HG03025 (cell line): ENCODE data around the gene KRT75.

Experiments used
- ATAC-seq: cut with Tn5 transposase; IDR thresholded peaks from one replicate; pipeline ENCODE4 v1.9.1; 2021; ENCODE audit warnings: mild to moderate bottlenecking, moderate library complexity; ENCODE audit not compliant: unreplicated experiment, low FRiP score

The KRT75 gene

DNA sequence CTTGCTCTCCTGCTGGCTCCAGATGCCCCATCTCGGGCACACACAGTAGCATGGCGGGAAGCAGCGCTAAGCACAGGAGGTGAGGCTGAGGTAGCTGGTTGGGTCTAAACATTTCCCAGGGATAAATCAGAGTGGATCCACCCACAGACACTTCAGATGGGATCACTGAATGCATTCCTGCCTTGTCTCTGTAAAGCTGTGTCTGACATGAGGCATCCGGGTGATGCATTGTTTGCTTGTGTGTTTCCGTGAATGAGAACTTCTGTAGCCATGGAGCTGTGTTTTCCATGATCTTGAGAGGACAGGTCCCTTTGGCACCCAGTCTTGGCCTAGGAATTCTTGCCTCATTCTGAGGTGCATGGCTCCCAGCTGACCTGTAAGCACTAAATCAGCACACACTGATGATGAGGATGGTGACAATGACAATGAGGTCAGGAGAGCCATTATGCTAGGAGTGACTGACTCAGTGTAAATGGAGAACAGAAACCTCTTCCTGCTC, 6.7 kb upstream of the KRT75 start:
- ATAC-seq, result no peak

DNA sequence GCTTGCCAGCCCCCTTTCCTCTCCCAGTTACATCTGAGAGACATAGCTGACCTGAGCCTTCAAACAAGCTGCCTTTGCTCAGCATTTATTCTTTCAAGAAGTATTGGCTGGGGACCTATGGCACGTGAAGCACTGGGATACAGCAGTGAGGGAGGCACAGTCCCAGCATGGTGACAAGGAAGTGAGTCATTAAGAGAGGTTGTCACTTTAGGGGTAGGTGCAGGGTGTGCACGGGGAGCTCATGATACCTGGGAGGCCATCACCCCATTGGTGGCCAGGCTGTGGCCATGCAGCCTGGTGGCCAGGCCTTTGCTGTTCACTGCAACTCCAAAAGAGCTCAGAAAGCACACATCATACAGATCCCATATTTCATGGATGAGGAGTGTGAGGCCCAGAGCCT, 5.7 kb upstream of the KRT75 start:
- ATAC-seq, result no peak

- no peak for ATAC-seq
Measured at GRCh38 chr12:52439420-52439819, 5.2 kb upstream of the KRT75 start.

GRCh38 chr12:52438305-52439301, 4.4 kb upstream of the KRT75 start:
- no peak for ATAC-seq

DNA sequence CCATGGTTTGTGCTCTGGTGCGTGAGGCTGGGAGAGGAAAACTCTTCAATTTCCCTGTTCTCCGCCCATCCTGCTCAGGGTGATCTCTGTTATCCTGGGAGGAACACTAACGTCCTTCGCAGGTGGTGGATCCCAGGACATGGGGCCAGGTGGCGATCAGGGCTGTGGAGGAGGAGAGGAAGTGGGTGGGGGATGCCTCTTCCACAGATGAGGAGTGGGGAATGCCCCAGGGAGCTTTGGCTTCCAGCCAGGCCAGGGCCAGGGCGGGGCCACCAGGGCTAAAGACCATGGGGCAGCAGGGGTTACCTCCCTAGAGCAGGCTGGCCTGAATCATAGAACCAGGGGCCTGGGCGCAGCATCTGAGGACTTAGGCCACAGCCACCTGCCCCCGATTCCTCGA, 3.3 kb upstream of the KRT75 start:
- no peak for ATAC-seq

DNA sequence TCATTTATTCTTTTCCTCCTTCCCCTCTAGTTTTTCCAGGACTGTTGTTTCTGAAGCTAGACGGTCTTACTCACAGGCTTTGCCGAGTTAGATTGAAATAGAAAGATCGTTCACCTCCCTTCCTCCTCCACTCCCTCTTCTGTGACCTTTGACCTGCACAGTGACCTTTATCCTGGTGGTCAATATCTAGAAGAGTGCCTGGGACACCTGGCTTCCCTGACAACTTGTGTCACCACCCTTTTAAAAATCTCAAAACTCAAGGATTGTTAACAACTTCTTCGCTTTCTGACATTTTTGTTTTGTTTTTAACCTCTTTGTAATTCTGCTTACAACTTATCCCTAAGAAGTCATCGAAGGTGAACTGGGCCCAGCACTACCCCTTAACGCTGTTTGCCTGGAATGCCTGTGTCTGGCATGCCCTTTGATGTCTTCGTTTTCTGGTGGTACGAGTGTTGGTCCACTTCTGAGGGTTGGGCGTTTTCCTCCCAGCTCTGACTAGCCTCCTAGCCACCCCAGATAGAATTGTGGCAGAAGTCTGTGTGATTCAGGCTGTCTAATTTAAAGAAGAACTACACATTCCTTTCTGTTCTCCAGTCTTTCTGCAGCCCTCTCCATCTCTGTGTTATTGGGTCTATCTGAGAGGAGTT, 2.8 kb upstream of the KRT75 start:
- no peak for ATAC-seq

GRCh38 chr12:52436000-52436827, 2.0 kb upstream of the KRT75 start:
- no peak for ATAC-seq

- ATAC-seq, result no peak
Measured at GRCh38 chr12:52435659-52435999, 1.5 kb upstream of the KRT75 start.

DNA sequence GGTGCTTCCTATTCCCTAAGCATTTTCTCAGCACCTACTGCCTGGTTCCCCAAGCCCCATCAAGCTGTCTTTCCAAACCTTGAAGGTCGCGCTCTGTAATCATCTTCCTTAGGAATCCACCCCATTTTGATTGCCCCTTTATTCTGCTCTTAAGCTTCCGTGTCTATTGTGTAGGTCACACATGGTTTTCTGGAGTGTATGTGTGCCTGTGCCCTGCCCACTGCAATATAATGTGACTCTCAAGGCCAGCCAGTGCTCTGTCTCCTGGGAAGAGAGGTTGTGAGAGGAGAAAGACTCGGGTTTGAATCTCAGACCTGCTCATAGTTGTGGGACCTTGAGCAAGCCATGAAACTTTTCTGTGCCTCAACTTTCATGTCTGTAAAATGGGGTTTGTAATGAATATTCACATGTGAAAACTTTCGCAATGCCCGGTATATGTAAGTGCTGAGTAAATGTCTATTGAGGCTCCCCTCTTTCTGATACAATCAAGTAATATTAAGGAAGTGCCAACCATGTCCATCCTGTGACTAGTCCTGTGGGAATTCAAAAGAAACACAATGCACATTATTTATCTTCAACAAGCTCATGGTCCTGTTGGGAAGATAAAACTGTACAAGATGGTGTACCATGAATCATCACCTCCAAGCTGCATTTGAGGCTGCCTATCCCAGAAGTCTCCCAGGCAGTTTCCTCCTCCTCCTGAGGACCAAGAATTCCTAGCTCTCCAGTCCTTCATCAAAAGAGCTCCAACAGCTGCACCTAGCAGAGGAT, 774 bp upstream of the KRT75 start:
- ATAC-seq, result no peak

- ATAC-seq, result no peak
Measured at GRCh38 chr12:52433501-52434080, 580 bp downstream of the KRT75 start.

DNA sequence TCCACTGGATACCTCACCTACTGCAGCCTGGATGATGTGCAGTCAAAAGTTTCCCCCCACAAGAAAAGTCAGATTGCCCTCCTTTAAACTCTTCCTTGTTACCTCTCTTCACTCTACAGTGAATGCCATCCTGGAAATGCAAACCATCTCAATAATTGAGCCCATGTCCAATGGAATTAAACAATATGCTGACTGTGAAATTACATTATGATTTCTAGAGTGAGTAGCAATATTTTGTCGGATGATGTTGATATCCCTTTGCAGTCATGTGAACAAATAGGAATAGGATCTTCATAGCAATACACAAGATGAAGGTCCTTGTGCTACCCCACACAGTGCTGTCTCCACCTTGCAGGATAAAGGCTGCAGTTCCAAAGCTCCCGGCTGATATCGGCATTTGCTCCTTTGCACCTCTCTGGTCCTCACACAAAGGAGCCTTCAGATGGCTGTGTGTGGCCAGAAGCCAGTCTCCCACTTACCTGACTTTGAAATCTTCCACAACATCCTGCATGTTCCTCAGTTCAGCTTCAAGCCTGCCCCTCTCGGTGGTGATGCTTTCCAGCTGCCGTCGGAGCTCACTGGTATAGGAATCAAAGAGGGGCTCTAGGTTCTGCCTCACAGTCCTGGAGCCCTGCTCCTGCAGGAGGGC, 1.5 kb downstream of the KRT75 start:
- ATAC-seq, result no peak

GRCh38 chr12:52428121-52428520, 6.0 kb downstream of the KRT75 start:
- ATAC-seq, result no peak

- ATAC-seq, result no peak
Measured at GRCh38 chr12:52427083-52427482, 7.1 kb downstream of the KRT75 start.

GRCh38 chr12:52426034-52426433, 8.1 kb downstream of the KRT75 start:
- no peak for ATAC-seq

DNA sequence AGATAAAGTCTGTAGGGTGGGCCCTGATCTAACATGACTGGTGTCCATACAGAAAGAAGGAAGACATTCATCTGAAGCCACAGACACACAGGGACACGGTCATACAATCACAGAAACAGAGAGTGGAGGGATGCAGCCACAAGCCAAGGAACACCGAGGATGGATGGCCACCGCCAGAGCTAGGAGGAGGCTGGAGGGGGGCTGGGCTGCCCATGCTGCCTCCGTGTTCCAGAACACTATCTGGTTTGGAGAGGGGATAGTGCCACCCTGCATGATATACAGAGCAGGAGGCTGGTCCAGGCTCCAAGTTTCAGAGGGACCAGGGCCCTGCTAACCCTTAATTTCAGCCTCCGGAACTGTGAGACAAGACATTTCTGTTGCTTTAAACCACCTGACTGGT, 8.7 kb downstream of the KRT75 start:
- ATAC-seq, result no peak

DNA sequence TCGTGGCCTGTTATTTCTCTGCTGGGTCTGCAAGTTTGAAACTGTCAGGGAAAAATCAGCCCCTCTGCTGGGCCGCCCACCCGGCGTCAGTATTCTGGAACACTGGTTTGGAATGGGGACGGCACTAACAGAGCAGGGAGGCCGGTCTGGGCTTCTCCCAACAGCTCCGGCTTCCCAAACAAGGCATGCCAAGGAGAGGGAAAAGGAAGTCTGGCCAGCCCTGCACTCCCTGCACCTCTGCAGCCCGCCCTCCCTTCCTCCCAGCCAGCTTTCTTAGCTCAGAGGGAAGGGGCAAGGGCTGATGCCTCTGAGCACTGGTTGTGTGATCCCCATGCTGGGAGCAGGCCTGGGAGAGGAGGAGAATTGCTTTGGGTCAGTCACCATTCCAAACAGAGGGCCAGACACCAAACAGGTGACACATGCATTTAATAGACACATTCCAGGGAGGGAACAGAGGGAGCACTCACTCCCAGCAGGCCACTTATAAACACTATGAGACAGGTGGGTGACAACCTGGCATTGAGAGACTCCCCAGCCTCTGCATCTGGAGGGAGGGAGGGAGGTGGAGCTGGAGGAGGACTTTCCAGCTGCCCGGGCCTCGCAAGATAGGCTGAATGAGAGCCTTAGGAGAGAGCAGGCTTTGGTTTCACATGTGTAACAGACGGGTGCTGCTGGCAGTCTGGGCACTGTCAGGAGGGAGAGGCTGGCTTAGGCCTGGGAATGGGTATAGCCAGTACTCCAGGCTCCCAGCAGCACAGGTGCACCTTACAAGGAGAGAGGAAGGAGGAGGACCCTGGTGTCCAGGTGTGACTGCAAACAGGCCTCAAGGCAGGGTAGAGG, 10.3 kb downstream of the KRT75 start:
- no peak for ATAC-seq

DNA sequence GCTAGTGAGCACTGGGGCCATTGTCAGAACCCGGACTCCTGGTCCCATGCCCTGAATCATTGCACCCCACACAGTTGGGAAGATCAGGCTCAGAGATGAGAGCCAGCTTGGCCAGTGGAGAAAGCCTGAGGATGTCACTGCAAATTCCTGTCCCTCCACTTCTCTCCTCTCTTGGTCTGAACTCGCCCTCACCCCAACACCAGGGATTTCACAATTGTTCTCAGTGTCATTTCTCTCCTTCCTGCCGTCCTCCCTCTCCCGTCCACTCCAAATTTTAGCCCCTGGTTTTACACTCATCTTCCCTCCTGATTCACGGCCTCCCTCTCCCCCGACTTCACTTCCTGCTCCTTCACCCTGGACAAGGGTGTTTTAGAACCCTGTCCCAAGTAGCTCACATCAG, 11.1 kb downstream of the KRT75 start:
- no peak for ATAC-seq

DNA sequence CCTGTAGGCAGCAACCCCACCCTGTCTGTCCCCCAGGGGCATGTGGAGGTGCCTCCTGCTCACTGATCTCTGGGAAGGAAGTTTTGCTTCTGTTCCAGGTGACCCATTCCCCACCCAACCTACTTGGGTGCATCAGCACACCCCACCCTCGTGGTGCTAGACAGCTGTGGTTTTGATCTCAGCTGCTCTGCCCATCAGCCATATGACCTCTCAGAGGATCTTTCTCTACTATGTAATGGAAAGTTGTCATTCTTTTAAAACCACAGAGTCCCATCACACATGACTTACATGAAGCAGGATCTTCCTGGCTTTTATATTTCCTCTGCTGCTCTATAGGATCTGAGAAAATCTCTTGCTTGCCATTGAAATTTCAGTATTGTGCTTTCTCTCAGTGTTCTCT, 14.5 kb downstream of the KRT75 start:
- ATAC-seq, result no peak
